ENCODE data around the gene HSD17B8. TPM values are rescaled to one million over a fixed set of nuclear protein-coding genes. Genes with fewer than 3 reads are reported as not detected.

Gene HSD17B8
- total RNA-seq, 4 donors from 2014 or later, result 15.1 to 42.5 (median 26.3) TPM

GRCh38 chr6:33209856-33210255 is 5.4 kb downstream of the HSD17B8 start:
- Histone ChIP-seq H3K4me3 (no peak overlapping the region), H3K27me3 (peaks cover 0 to 9% (median 0%) of the 10 kb centered on the region in 4 donors), H3K9me3 (no peaks in the 10 kb centered on the region), H3K27ac (no peak overlapping the region), H3K36me3 (peaks cover 0 to 31% (median 4%) of the 10 kb centered on the region in 3 donors), H3K4me1 (peaks cover 29 to 69% (median 37%) of the 10 kb centered on the region in 3 donors)
- intact Hi-C loops (cut with DNase I), result no loop called here
- WGBS, 2 donors, result 93 to 100% methylated on average over 1 to 8 of the region's 10 CpGs
- TF ChIP-seq POLR2A (IDR thresholded peaks at IDR 0.05) (no peak), CTCF (IDR thresholded peaks at IDR 0.05) (no peak)
- DNase-seq, result no peak

- Histone ChIP-seq H3K9me3 (no peaks in the 10 kb centered on the region), H3K4me3 (no peak overlapping the region), H3K36me3 (peaks cover 0 to 31% (median 4%) of the 10 kb centered on the region in 3 donors), H3K27ac (no peak overlapping the region), H3K4me1 (peaks cover 24 to 56% (median 29%) of the 10 kb centered on the region in 3 donors), H3K27me3 (peaks cover 0 to 9% (median 0%) of the 10 kb centered on the region in 4 donors)
- TF ChIP-seq CTCF (IDR thresholded peaks at IDR 0.05) (no peak), POLR2A (IDR thresholded peaks at IDR 0.05) (no peak)
- DNase-seq, result no peak
- 68 to 80% methylated on average over 3 to 7 of the region's 17 CpGs for WGBS, 2 donors
- intact Hi-C loops (cut with DNase I), result no loop called here
These were observed 6.7 kb downstream of the HSD17B8 start for GRCh38 chr6:33211136-33211535.

- Histone ChIP-seq H3K9me3 (no peaks in the 10 kb centered on the region), H3K36me3 (peaks cover 0 to 31% (median 4%) of the 10 kb centered on the region in 3 donors), H3K27me3 (peaks cover 0 to 9% (median 0%) of the 10 kb centered on the region in 4 donors), H3K27ac (no peak overlapping the region), H3K4me1 (peaks cover 22 to 49% (median 29%) of the 10 kb centered on the region in 3 donors), H3K4me3 (no peak overlapping the region)
- no peak for DNase-seq
- 76 to 90% methylated on average over 10 to 12 of the region's 18 CpGs for WGBS, 2 donors
- TF ChIP-seq CTCF (IDR thresholded peaks at IDR 0.05), result no peak
- TF ChIP-seq POLR2A (IDR thresholded peaks at IDR 0.05), result no peak
- intact Hi-C loops (cut with DNase I), result no loop called here
These were observed 7.4 kb downstream of the HSD17B8 start for GRCh38 chr6:33211666-33212422.

- Histone ChIP-seq H3K27ac (peak overlapping the region in 1 of 4 donors; percentile 39), H3K9me3 (no peaks in the 10 kb centered on the region), H3K27me3 (peaks cover 0 to 9% (median 0%) of the 10 kb centered on the region in 4 donors), H3K4me1 (peaks cover 14 to 39% (median 22%) of the 10 kb centered on the region in 3 donors), H3K4me3 (peak overlapping the region; percentile 6 to 65 (median 41)), H3K36me3 (peaks cover 0 to 31% (median 4%) of the 10 kb centered on the region in 3 donors)
- no peak for DNase-seq
- intact Hi-C loops (cut with DNase I), result no loop called here
- 3 to 16% methylated on average over 6 of the region's 6 CpGs for WGBS, 2 donors
- TF ChIP-seq CTCF (IDR thresholded peaks at IDR 0.05), result no peak
- TF ChIP-seq POLR2A (IDR thresholded peaks at IDR 0.05), result no peak
These were observed 8.4 kb downstream of the HSD17B8 start for GRCh38 chr6:33212857-33213165.

- peaks cover 0 to 31% (median 4%) of the 10 kb centered on the region in 3 donors for H3K36me3 ChIP-seq
- H3K4me1 ChIP-seq, result peaks cover 14 to 39% (median 22%) of the 10 kb centered on the region in 3 donors
- H3K4me3 ChIP-seq, result peak overlapping the region; percentile 6 to 65 (median 41)
- WGBS, 2 donors, result 2 to 3% methylated on average over 20 to 33 of the region's 43 CpGs
- no peak for TF ChIP-seq CTCF (IDR thresholded peaks at IDR 0.05)
- no peaks in the 10 kb centered on the region for H3K9me3 ChIP-seq
- H3K27ac ChIP-seq, result peak overlapping the region in 3 of 4 donors; percentile 15 to 50 (median 39)
- H3K27me3 ChIP-seq, result peaks cover 0 to 14% (median 0%) of the 10 kb centered on the region in 4 donors
- no peak for DNase-seq
- intact Hi-C loops (cut with DNase I), result no loop called here
These were observed 8.9 kb downstream of the HSD17B8 start for GRCh38 chr6:33213166-33213988.
